ENCODE data around the gene STX18.

Gene STX18

GRCh38 chr4:4401036-4401435 is 140.8 kb downstream of the STX18 start:
- no peak for DNase-seq (ENCODE audit: low read depth in 2 of 2)

GRCh38 chr4:4398430-4398829 is 143.4 kb downstream of the STX18 start:
- no peak for DNase-seq (ENCODE audit: low read depth in 2 of 2)

GRCh38 chr4:4397441-4397819 is 144.4 kb downstream of the STX18 start:
- DNase-seq (ENCODE audit: low read depth in 2 of 2): no peak

GRCh38 chr4:4396628-4397440 is 145.0 kb downstream of the STX18 start:
- DNase-seq (ENCODE audit: low read depth in 2 of 2): no peak

- no peak for DNase-seq (ENCODE audit: low read depth in 2 of 2)
These were observed 145.8 kb downstream of the STX18 start for GRCh38 chr4:4395849-4396627.

- DNase-seq (ENCODE audit: low read depth in 2 of 2): no peak
These were observed 146.5 kb downstream of the STX18 start for GRCh38 chr4:4395371-4395770.

GRCh38 chr4:4394644-4395043 is 147.2 kb downstream of the STX18 start:
- DNase-seq (ENCODE audit: low read depth in 2 of 2): no peak

GRCh38 chr4:4392501-4393183 is 149.2 kb downstream of the STX18 start:
- no peak for DNase-seq (ENCODE audit: low read depth in 2 of 2)

GRCh38 chr4:4391866-4392265 is 150.0 kb downstream of the STX18 start:
- no peak for DNase-seq (ENCODE audit: low read depth in 2 of 2)

- no peak for DNase-seq (ENCODE audit: low read depth in 2 of 2)
These were observed 151.2 kb downstream of the STX18 start for GRCh38 chr4:4390515-4391240.

GRCh38 chr4:4390046-4390445 is 151.8 kb downstream of the STX18 start:
- no peak for DNase-seq (ENCODE audit: low read depth in 2 of 2)

GRCh38 chr4:4388836-4389575 is 152.8 kb downstream of the STX18 start:
- no peak for DNase-seq (ENCODE audit: low read depth in 2 of 2)

- DNase-seq (ENCODE audit: low read depth in 2 of 2): no peak
These were observed 153.5 kb downstream of the STX18 start for GRCh38 chr4:4388311-4388790.

GRCh38 chr4:4387531-4388310 is 154.1 kb downstream of the STX18 start:
- no peak for DNase-seq (ENCODE audit: low read depth in 2 of 2)

- no peak for DNase-seq (ENCODE audit: low read depth in 2 of 2)
These were observed 155.0 kb downstream of the STX18 start, which contains the start of gene NSG1 for GRCh38 chr4:4386736-4387392. Gene NSG1, plus strand, starts transcription at chr4:4387102. Its CDS starts 528 bp downstream, at chr4:4387630.

GRCh38 chr4:4386296-4386735 is 155.5 kb downstream of the STX18 start:
- DNase-seq (ENCODE audit: low read depth in 2 of 2): no peak

GRCh38 chr4:4385729-4386295 is 156.0 kb downstream of the STX18 start:
- DNase-seq (ENCODE audit: low read depth in 2 of 2): no peak

GRCh38 chr4:4384837-4385236 is 157.0 kb downstream of the STX18 start:
- no peak for DNase-seq (ENCODE audit: low read depth in 2 of 2)

- no peak for DNase-seq (ENCODE audit: low read depth in 2 of 2)
These were observed 158.8 kb downstream of the STX18 start for GRCh38 chr4:4383085-4383484.

Measured in activated CD8-positive, alpha-beta memory T cell treated with anti-CD3 and anti-CD28 coated beads for 4 hours (primary cell).